ENCODE data around the gene FDXR.

DNA sequence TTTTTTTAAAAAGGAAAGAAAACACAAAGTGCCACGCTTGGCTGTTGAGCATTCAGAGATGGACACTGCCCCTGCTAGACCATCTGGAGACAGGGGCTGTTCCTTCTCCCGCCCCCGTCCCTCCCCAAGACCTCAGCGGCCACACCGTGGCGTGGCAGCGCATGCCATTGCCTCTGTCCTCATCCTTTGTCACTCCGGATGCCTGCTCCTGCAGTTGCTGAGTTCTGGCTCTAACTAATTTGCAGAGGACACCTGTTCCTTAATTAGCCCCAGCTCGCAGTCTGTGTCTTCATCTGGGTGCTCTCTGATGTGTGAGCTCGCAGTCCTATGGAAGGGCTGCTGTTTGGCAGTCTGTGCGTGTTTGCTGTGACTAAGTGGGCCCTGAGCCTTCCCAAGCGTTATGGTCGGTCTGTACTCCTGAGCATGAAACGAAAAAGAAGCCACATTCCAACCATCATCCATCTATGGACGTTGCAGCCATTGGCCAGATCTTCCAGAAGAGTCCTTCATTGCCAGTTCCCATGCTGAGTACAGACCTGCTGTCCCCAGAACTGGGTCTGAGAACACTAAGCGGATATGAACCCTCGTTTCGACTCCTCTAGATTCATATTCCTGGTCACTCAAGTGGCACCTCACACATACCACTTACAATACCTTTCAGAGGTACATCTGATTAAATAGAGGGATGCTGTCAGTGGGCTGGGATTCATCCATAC is 55.7 kb downstream of the FDXR start:
- no peak for TF ChIP-seq CTCF (IDR thresholded peaks at IDR 0.05)
- no peak for TF ChIP-seq POLR2A (IDR thresholded peaks at IDR 0.05)
